HUDEP-2 (cell line): ENCODE data around the gene SH3RF3.

Experiments
- DNase-seq, 76 experiments: peaks; one replicate each; lab custom pipeline; 2025; ENCODE audit not compliant: unreplicated experiment in 76 of 76; lab: John Stamatoyannopoulos, UW

The SH3RF3 gene

DNA sequence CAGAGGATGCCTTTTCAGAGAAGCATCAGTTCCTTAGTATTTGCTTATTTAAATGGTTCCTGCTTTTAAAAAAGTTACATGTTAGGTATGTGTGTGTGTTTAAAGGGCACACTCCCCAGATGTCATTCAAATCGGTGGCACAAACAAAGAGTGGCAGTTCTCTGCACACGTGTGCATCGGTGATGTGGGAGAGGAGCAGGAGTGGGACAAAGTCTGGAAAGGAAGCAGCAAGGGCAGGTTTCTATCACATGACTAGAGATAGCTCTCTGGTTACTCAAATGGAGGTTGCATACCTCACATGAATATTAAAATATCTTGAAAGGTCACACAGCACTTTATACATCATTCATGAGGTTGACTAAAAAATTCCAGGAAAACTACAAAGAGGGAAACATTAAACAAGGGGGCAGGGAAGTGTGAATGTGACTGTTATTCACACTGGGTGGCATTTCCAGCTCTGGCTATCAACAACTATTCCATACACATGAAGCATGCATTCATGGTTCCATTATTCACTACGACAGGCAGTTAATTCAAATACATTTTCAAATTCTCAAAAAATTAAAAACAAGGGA lies 420.1 kb downstream of the SH3RF3 start:
- DNase-seq, result no peak
